NCI-H524 treated with DMSO at 0.1 percent for 48 hours (cell line): Measurements from ENCODE around the gene USP17L13.
"Not testable (repeated sequence)": the region's sequence is repeated elsewhere in the genome, so short reads cannot be mapped to it uniquely, and the experiment has no call there.

ENCODE experiments used
- DNase-seq: peaks from one replicate; lab custom pipeline; 2025; lab: John Stamatoyannopoulos, UW

USP17L13 gene, protein sequence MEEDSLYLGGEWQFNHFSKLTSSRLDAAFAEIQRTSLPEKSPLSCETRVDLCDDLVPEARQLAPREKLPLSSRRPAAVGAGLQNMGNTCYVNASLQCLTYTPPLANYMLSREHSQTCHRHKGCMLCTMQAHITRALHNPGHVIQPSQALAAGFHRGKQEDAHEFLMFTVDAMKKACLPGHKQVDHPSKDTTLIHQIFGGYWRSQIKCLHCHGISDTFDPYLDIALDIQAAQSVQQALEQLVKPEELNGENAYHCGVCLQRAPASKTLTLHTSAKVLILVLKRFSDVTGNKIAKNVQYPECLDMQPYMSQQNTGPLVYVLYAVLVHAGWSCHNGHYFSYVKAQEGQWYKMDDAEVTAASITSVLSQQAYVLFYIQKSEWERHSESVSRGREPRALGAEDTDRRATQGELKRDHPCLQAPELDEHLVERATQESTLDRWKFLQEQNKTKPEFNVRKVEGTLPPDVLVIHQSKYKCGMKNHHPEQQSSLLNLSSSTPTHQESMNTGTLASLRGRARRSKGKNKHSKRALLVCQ

DNA sequence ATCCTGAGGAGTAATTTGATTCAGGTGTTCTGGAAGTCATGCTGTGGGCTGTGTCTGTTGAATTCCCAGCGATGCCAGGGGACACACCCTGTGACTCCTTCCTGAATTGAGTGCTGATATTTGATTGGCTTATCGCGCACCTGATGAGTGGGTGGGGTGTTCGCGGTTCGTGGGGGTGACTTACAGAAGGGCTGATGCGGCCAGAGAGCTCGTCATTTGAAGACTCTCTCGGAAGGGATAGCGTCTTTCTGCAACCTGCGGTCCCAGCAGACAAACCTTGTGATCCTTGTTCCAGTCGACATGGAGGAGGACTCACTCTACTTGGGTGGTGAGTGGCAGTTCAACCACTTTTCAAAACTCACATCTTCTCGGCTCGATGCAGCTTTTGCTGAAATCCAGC lies at the start of gene USP17L13:
Gene USP17L13, plus strand, starts transcription at position 301 of the 400 bp plus-strand sequence. Its CDS starts 0 bp downstream, at position 301.
- DNase-seq: not testable (repeated sequence)

DNA sequence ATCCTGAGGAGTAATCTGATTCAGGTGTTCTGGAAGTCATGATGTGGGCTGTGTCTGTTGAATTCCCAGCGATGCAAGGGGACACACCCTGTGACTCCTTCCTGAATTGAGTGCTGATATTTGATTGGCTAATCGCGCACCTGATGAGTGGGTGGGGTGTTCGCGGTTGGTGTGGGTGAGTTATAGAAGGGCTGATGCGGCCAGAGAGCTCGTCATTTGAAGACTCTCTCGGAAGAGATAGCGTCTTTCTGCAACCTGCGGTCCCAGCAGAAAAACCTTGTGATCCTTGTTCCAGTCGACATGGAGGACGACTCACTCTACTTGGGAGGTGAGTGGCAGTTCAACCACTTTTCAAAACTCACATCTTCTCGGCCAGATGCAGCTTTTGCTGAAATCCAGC lies 14.3 kb upstream of the USP17L13 start, which contains the start of gene USP17L10:
Gene USP17L10, plus strand, starts transcription at position 301 of the 400 bp plus-strand sequence. Its CDS starts 0 bp downstream, at position 301.
- DNase-seq: not testable (repeated sequence)

DNA sequence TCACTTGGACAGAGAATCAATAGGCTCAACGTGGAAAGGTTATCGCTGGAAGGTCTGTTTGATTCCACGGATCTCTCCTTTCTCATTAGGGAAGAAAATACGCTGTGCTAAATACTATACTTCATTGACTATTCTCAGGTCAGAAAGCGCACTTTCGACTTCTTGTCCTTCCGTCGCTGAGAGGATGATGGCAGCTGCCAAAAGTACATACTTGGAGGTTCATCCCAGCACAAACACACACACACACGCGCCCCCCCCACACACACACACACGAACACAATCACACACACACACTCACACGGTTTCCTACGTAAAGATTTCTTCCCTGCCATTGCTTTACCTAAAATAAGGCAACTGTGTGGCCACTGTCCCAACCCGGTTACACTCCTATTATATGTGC lies 10.0 kb upstream of the USP17L13 start:
- not testable (repeated sequence) for DNase-seq

- not testable (repeated sequence) for DNase-seq
Measured at GRCh38 chr4:9215105-9215504, 9.6 kb upstream of the USP17L13 start, which contains the start of gene USP17L11. TSS of gene USP17L11 (plus strand) at chr4:9215405. CDS start at chr4:9215405, 0 bp downstream.

GRCh38 chr4:9219852-9220251 lies 4.8 kb upstream of the USP17L13 start, which contains the start of gene USP17L12:
TSS of gene USP17L12 (plus strand) at chr4:9220152. CDS start at chr4:9220152, 0 bp downstream.
- not testable (repeated sequence) for DNase-seq

DNA sequence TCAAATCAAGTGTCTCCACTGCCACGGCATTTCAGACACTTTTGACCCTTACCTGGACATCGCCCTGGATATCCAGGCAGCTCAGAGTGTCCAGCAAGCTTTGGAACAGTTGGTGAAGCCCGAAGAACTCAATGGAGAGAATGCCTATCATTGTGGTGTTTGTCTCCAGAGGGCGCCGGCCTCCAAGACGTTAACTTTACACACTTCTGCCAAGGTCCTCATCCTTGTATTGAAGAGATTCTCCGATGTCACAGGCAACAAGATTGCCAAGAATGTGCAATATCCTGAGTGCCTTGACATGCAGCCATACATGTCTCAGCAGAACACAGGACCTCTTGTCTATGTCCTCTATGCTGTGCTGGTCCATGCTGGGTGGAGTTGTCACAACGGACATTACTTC lies 5.6 kb downstream of the USP17L13 start:
- not testable (repeated sequence) for DNase-seq

GRCh38 chr4:9234085-9234484 lies 9.4 kb downstream of the USP17L13 start, which contains the start of gene USP17L15:
TSS of gene USP17L15 (plus strand) at chr4:9234385. CDS start at chr4:9234385, 0 bp downstream.
- not testable (repeated sequence) for DNase-seq

- DNase-seq: not testable (repeated sequence)
Measured at GRCh38 chr4:9238461-9238860, 13.8 kb downstream of the USP17L13 start.

DNA sequence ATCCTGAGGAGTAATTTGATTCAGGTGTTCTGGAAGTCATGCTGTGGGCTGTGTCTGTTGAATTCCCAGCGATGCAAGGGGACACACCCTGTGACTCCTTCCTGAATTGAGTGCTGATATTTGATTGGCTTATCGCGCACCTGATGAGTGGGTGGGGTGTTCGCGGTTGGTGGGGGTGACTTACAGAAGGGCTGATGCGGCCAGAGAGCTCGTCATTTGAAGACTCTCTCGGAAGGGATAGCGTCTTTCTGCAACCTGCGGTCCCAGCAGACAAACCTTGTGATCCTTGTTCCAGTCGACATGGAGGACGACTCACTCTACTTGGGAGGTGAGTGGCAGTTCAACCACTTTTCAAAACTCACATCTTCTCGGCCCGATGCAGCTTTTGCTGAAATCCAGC lies 18.9 kb downstream of the USP17L13 start, which contains the start of gene USP17L17:
Gene USP17L17, plus strand, starts transcription at position 301 of the 400 bp plus-strand sequence. Its CDS starts 0 bp downstream, at position 301.
- DNase-seq: not testable (repeated sequence)

- not testable (repeated sequence) for DNase-seq
Measured at GRCh38 chr4:9247953-9248680, 23.4 kb downstream of the USP17L13 start, which contains the start of gene USP17L18. TSS of gene USP17L18 (plus strand) at chr4:9248630. CDS start at chr4:9248630, 0 bp downstream.

DNA sequence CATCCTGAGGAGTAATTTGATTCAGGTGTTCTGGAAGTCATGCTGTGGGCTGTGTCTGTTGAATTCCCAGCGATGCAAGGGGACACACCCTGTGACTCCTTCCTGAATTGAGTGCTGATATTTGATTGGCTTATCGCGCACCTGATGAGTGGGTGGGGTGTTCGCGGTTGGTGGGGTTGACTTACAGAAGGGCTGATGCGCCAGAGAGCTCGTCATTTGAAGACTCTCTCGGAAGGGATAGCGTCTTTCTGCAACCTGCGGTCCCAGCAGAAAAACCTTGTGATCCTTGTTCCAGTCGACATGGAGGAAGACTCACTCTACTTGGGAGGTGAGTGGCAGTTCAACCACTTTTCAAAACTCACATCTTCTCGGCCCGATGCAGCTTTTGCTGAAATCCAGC lies 28.4 kb downstream of the USP17L13 start, which contains the start of gene USP17L19:
Gene USP17L19, plus strand, starts transcription at position 301 of the 400 bp plus-strand sequence. Its CDS starts 0 bp downstream, at position 301.
- not testable (repeated sequence) for DNase-seq

DNA sequence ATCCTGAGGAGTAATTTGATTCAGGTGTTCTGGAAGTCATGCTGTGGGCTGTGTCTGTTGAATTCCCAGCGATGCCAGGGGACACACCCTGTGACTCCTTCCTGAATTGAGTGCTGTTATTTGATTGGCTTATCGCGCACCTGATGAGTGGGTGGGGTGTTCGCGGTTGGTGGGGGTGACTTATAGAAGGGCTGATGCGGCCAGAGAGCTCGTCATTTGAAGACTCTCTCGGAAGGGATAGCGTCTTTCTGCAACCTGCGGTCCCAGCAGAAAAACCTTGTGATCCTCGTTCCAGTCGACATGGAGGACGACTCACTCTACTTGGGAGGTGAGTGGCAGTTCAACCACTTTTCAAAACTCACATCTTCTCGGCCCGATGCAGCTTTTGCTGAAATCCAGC lies 33.1 kb downstream of the USP17L13 start, which contains the start of gene USP17L20:
Gene USP17L20, plus strand, starts transcription at position 301 of the 400 bp plus-strand sequence. Its CDS starts 0 bp downstream, at position 301.
- DNase-seq: not testable (repeated sequence)

GRCh38 chr4:9262572-9262971 lies 37.9 kb downstream of the USP17L13 start, which contains the start of gene USP17L21:
TSS of gene USP17L21 (plus strand) at chr4:9262872. CDS start at chr4:9262872, 0 bp downstream.
- not testable (repeated sequence) for DNase-seq

- not testable (repeated sequence) for DNase-seq
Measured at GRCh38 chr4:9267319-9267718, 42.6 kb downstream of the USP17L13 start, which contains the start of gene USP17L22. TSS of gene USP17L22 (plus strand) at chr4:9267619. CDS start at chr4:9267619, 0 bp downstream.

GRCh38 chr4:9271719-9272118 lies 47.0 kb downstream of the USP17L13 start:
- DNase-seq: not testable (repeated sequence)
